Measurements from ENCODE around the gene VANGL2.

- no peak for TF ChIP-seq CTCF (IDR thresholded peaks at IDR 0.05)
- no peak for TF ChIP-seq EP300 (IDR thresholded peaks at IDR 0.05)
- no peak for TF ChIP-seq POLR2AphosphoS5 (IDR thresholded peaks at IDR 0.05)
- no peak for TF ChIP-seq POLR2A (IDR thresholded peaks at IDR 0.05; ENCODE audit: low read depth)
These were observed 36.2 kb upstream of the VANGL2 start for GRCh38 chr1:160363951-160364735.
